Keratinocyte (primary cell): ENCODE data around the gene GMPR2. TPM values are rescaled to one million over a fixed set of nuclear protein-coding genes. Genes with fewer than 3 reads are reported as not detected.
A peak's percentile ranks its signal among the peaks of the same experiment; 100 is the strongest.

Source experiments
- DNase-seq: peaks from one replicate; pipeline ENCODE4 v3.0.0-alpha.2; 2011; ENCODE audit warnings: low read depth, missing footprints, low spot score
- FAIRE-seq: peaks from 2 replicates; lab custom pipeline; 2011; peaks lifted over from hg19 to GRCh38; lab: Jason Lieb, UNC
- H2AFZ ChIP-seq: 2 replicates; pipeline ENCODE4 v1.6.0; 2012; ENCODE audit warnings: low read length, control low read depth, inconsistent platforms; ENCODE audit not compliant: control insufficient read depth
- H3K27ac ChIP-seq: 2 replicates; pipeline ENCODE4 v1.5.1; 2011; ENCODE audit warnings: low read length; ENCODE audit not compliant: control insufficient read depth, insufficient read depth
- H3K27me3 ChIP-seq: 3 replicates; pipeline ENCODE4 v1.6.0; 2011; ENCODE audit warnings: low read length; ENCODE audit not compliant: control insufficient read depth, insufficient read depth; ENCODE audit errors: extremely low read depth
- H3K36me3 ChIP-seq, 2 experiments: 2 replicates in 1 of 2; 3 replicates in 1 of 2; pipeline ENCODE4 v1.5.1; 2011; ENCODE audit warnings: low read length in 2 of 2, mild to moderate bottlenecking in 1 of 2; ENCODE audit not compliant: control insufficient read depth in 2 of 2, insufficient read depth in 2 of 2; ENCODE audit errors: extremely low read depth in 1 of 2
- H3K4me1 ChIP-seq: 3 replicates; pipeline ENCODE4 v1.5.1; 2011; ENCODE audit warnings: low read length; ENCODE audit not compliant: control insufficient read depth, insufficient read depth; ENCODE audit errors: extremely low read depth
- H3K4me2 ChIP-seq: 3 replicates; pipeline ENCODE4 v1.6.0; 2011; ENCODE audit warnings: low read depth, low read length; ENCODE audit not compliant: control insufficient read depth, insufficient read depth; ENCODE audit errors: extremely low read depth
- H3K4me3 ChIP-seq, 3 experiments: fragments of 200-600 bp in 1 of 3; sonication (generic) in 1 of 3; 2 replicates in 2 of 3; 3 replicates in 1 of 3; pipeline ENCODE4 v1.5.1; 2011 to 2016; ENCODE audit warnings: low read length in 3 of 3, mild to moderate bottlenecking in 3 of 3, control low read depth in 2 of 3, inconsistent platforms in 1 of 3, low read depth in 1 of 3, mixed read lengths in 1 of 3, mixed run types in 1 of 3, moderate library complexity in 1 of 3; ENCODE audit not compliant: control insufficient read depth in 2 of 3, insufficient read depth in 2 of 3; ENCODE audit errors: extremely low read depth in 1 of 3
- H3K79me2 ChIP-seq: 2 replicates; pipeline ENCODE4 v1.6.0; 2012; ENCODE audit warnings: low read length; ENCODE audit not compliant: control insufficient read depth, insufficient read depth
- H3K9ac ChIP-seq: 3 replicates; pipeline ENCODE4 v1.6.0; 2011; ENCODE audit warnings: low read length; ENCODE audit not compliant: control insufficient read depth, insufficient read depth; ENCODE audit errors: extremely low read depth
- H3K9me1 ChIP-seq: 3 replicates; pipeline ENCODE4 v1.6.0; 2011; ENCODE audit warnings: low read length; ENCODE audit not compliant: control insufficient read depth, insufficient read depth; ENCODE audit errors: extremely low read depth
- H3K9me3 ChIP-seq: 2 replicates; pipeline ENCODE4 v1.5.1; 2012; ENCODE audit warnings: low read depth, low read length; ENCODE audit not compliant: control insufficient read depth
- H4K20me1 ChIP-seq: 3 replicates; pipeline ENCODE4 v1.6.0; 2011; ENCODE audit warnings: low read length; ENCODE audit not compliant: control insufficient read depth, insufficient read depth; ENCODE audit errors: extremely low read depth
- EZH2 ChIP-seq: IDR thresholded peaks from one replicate; pipeline ENCODE4 v1.6.1; 2012; ENCODE audit warnings: inconsistent platforms, mild to moderate bottlenecking, low read length, moderate library complexity
- dilution Hi-C: fragments of 300-500 bp; cut with MboI; formaldehyde crosslinking; loops from one replicate; pipeline ENCODE4 v1.7.0; 2020; ENCODE audit warnings: low sequenced_read_pairs; ENCODE audit not compliant: extremely low pct_ligation_motif_present
- polyA plus RNA-seq, 5 experiments: library from polyadenylated mRNA; depleted of rRNA in 3 of 5; stranded (reverse) in 3 of 5; stranded (forward) in 1 of 5; unstranded in 1 of 5; fragments of >200 nt; gene quantifications; 1 replicate in 1 of 5; 2 replicates in 3 of 5; 3 replicates in 1 of 5; pipeline versions ENCODE4 v1.2.1 to v1.2.3, GENCODE V29; 2011 to 2012; ENCODE audit warnings: missing spikeins in 2 of 5, low read depth in 1 of 5, low replicate concordance in 1 of 5
- TF ChIP-seq, protein P1 (sequence below), 3 experiments: IDR thresholded peaks in 1 of 3; conservative IDR thresholded peaks in 1 of 3; optimal IDR thresholded peaks in 1 of 3; 2 replicates in 2 of 3; 3 replicates in 1 of 3; pipeline versions ENCODE3 to v1.5.1; 2011; ENCODE audit warnings: low read length in 3 of 3, mild to moderate bottlenecking in 3 of 3, moderate library complexity in 2 of 3, control low read depth in 1 of 3, inconsistent platforms in 1 of 3; ENCODE audit not compliant: insufficient read depth in 2 of 3; ENCODE audit errors: extremely low read depth in 1 of 3

The GMPR2 gene
- polyA plus RNA-seq, 1 donor (not counting 4 experiments of a cell fraction or from before 2014, with no cell fraction given), result 84.6 TPM

DNA sequence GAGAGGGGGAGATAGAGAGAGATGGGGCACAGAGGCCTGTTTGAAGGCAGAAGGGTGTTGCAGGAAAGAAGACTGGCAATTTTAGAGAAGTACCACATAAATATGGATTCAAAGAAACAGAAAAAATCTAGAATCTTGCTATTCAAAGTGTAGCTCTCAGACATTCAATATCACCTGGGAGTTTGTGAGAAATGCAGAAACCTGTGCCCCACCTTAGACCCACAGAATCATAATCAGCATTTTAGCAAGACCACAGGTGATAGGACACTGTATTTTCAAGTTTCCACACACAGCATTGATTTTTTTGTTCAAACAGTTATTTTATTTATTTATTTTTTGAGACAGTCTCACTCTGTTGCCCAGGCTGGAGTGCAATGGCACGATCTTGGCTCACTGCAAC lies 3.8 kb upstream of the GMPR2 start:
- Histone ChIP-seq H3K9me1 (no peaks in the 10 kb centered on the region), H3K4me1 (peaks cover 36% of the 10 kb centered on the region), H3K9ac (no peak overlapping the region), H3K36me3 (peaks cover 2 to 5% of the 10 kb centered on the region in 2 experiments), H2AFZ (no peak overlapping the region), H3K9me3 (no peaks in the 10 kb centered on the region), H3K27me3 (no peaks in the 10 kb centered on the region), H4K20me1 (no peaks in the 10 kb centered on the region), H3K27ac (no peak overlapping the region), H3K4me2 (no peak overlapping the region), H3K4me3 (no peak overlapping the region), H3K79me2 (peaks cover 75% of the 10 kb centered on the region)
- dilution Hi-C loops, result no loop called here
- TF ChIP-seq, protein P1, sequence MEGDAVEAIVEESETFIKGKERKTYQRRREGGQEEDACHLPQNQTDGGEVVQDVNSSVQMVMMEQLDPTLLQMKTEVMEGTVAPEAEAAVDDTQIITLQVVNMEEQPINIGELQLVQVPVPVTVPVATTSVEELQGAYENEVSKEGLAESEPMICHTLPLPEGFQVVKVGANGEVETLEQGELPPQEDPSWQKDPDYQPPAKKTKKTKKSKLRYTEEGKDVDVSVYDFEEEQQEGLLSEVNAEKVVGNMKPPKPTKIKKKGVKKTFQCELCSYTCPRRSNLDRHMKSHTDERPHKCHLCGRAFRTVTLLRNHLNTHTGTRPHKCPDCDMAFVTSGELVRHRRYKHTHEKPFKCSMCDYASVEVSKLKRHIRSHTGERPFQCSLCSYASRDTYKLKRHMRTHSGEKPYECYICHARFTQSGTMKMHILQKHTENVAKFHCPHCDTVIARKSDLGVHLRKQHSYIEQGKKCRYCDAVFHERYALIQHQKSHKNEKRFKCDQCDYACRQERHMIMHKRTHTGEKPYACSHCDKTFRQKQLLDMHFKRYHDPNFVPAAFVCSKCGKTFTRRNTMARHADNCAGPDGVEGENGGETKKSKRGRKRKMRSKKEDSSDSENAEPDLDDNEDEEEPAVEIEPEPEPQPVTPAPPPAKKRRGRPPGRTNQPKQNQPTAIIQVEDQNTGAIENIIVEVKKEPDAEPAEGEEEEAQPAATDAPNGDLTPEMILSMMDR (optimal IDR thresholded peaks at IDR 0.05 in 1 of 3, IDR thresholded peaks at IDR 0.05 in 1 of 3, conservative IDR thresholded peaks at IDR 0.05 in 1 of 3; ENCODE audit: extremely low read depth in 1 of 3, insufficient read depth in 2 of 3, low read length in 3 of 3), result no peak
- TF ChIP-seq EZH2, result no peak
- DNase-seq, result no peak
- FAIRE-seq, result no peak

DNA sequence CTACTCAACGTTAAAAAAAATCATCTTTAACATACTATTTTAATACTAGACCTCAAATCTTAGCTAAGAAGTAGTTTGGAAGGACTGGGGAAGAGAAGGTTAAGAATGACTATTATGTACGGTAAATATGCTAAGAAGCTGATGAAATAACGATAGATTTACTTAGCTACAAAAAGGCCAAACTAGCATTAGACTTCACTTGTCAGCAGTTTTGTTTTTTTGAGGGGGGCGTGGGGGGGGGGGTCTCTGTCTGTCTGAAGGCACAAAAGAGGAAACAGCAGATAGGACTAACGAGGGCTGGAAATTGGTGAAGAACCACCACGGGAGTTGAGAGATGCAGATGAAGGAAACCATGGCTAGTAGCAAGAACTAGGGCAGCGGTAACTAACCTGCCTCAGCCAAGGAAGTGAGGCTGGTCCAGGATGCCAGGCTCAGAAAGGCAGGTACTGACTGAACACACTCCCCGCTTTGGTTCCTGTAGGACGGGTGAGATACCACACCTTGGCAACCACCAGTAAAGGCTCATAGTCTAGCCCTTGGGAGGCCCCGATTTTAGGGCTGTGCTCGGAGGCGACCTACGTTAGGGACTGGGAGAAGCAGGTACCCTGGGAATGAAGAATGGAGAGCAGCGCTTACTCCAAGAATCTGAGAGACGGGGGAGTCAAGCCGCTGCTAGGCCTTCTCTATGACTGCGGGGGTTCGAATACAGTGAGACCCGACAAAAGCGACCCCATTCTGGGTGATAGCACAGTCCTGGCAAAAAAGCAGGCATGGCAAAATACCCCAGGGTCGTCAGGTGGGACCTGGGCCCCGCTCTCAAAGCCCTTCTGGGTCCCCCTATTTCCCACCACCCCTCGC lies 1.2 kb upstream of the GMPR2 start:
- dilution Hi-C loops, result no loop called here
- no peak for FAIRE-seq
- H3K36me3 ChIP-seq, result peaks cover 9 to 19% of the 10 kb centered on the region in 2 experiments

More for the DNA sequence above, 1.2 kb upstream of the GMPR2 start:
- Histone ChIP-seq H3K9me1 (no peaks in the 10 kb centered on the region), H4K20me1 (no peaks in the 10 kb centered on the region), H3K9ac (peak overlapping the region; percentile 94), H3K79me2 (peaks cover 76% of the 10 kb centered on the region), H3K4me2 (peak overlapping the region; percentile 98), H3K4me3 (peak overlapping the region; percentile 70 to 83 (median 82)), H2AFZ (peak overlapping the region; percentile 64), H3K9me3 (no peaks in the 10 kb centered on the region), H3K27ac (peak overlapping the region; percentile 97), H3K27me3 (no peaks in the 10 kb centered on the region), H3K4me1 (peaks cover 29% of the 10 kb centered on the region)
- TF ChIP-seq EZH2, result no peak
- TF ChIP-seq, protein P1 (optimal IDR thresholded peaks at IDR 0.05 in 1 of 3, IDR thresholded peaks at IDR 0.05 in 1 of 3, conservative IDR thresholded peaks at IDR 0.05 in 1 of 3; ENCODE audit: extremely low read depth in 1 of 3, insufficient read depth in 2 of 3, low read length in 3 of 3), result no peak
- DNase-seq, result no peak
